Mucosa of descending colon (tissue), 3 donors: ENCODE measurements around the gene CACNA1E. TPM values are rescaled to one million over a fixed set of nuclear protein-coding genes. Genes with fewer than 3 reads are reported as not detected.

Experiments used
- ATAC-seq: fragments of 200-7000 bp; cut with Tn5 transposase; one replicate; pipeline ENCODE4 v1.9.1; 2020; ENCODE audit warnings: mild to moderate bottlenecking, moderate library complexity
- DNase-seq, 3 donors: peaks; one replicate each; pipeline ENCODE4 v3.0.0-alpha.2; 2020
- H3K36me3 ChIP-seq: fragments of 200-600 bp; one replicate; pipeline ENCODE4 v1.8.0; 2021; ENCODE audit warnings: low read depth, mild to moderate bottlenecking
- H3K4me1 ChIP-seq: fragments of 200-600 bp; one replicate; pipeline ENCODE4 v1.8.0; 2021; ENCODE audit warnings: low read depth, mild to moderate bottlenecking
- H3K4me3 ChIP-seq: fragments of 200-600 bp; one replicate; pipeline ENCODE4 v1.8.0; 2021; ENCODE audit warnings: mild to moderate bottlenecking
- H3K9me3 ChIP-seq: fragments of 200-600 bp; one replicate; pipeline ENCODE4 v1.8.0; 2021; ENCODE audit warnings: mild to moderate bottlenecking
- intact Hi-C, 2 donors: fragments of 100-400 bp; cut with DNase I in 1 of 2; cut with micrococcal nuclease in 1 of 2; formaldehyde crosslinking; loops; one replicate each; pipeline versions ENCODE4 v1.11.0 to v1.11.1; 2022; cut with DNase I, micrococcal nuclease
- total RNA-seq, 3 donors: library from RNA; stranded (reverse); fragmentation: NEBNext Ultra II Directional in 2 of 3; extraction: Animal tissue kit (Norgen Biotek cat#: 25700) in 2 of 3; gene quantifications; one replicate each; pipeline versions ENCODE4 v1.2.1 to v1.2.4, GENCODE V29; 2021 to 2023
- TF ChIP-seq, protein P1 (sequence below): fragments of 200-600 bp; IDR thresholded peaks from one replicate; pipeline ENCODE4 v1.8.0; 2022; ENCODE audit warnings: antibody characterized with exemption, mild to moderate bottlenecking
- donor health status: DM: no; HTN: no; CAD: no; lungs with moderate emphysema.
- donor health status: DM: no; HTN: no; CAD: no.
- donor health status: DM: no; HTN: yes; CAD: no.

Gene CACNA1E
- total RNA-seq, 3 donors from 2014 or later, result 0.09 to 1.4 (median 0.22) TPM

DNA sequence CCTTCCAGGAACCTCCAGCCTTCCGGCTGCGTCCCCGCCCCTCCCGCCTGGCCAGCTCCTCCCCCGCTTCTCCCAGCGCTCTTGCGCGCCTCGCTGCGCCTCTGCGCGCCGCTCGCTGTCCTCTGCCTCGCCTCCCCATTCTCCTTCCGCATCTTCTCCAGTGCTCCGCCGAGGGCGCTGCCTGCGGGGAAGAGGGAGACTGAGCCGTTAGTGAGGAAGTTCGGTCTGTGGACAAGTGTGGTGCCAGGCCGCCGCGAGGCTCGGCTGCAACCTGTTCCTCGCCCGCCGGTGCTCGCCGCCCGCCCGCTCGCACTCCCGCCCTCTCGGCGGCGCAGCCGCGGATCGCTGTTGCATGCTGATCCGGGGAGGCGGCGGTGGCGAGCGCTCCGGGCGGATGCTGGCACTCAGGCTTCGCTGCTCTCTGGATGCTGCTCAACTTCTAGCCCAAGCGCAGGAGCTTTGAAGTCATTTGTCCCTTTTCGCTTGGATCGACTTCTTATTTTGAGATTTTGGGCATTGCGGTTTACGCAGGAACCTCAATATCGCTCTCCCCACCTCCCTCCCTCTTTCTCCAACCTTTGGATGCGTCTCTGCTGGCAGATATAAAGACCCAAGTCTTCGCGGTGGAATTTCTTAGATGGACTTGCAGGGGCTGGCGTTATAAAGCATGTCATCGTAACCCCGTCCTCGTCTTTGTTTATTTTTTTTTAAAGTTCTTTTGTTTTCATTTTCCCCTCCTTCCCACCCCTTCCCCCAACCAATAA lies 614 bp upstream of the CACNA1E start:
- TF ChIP-seq, protein P1, sequence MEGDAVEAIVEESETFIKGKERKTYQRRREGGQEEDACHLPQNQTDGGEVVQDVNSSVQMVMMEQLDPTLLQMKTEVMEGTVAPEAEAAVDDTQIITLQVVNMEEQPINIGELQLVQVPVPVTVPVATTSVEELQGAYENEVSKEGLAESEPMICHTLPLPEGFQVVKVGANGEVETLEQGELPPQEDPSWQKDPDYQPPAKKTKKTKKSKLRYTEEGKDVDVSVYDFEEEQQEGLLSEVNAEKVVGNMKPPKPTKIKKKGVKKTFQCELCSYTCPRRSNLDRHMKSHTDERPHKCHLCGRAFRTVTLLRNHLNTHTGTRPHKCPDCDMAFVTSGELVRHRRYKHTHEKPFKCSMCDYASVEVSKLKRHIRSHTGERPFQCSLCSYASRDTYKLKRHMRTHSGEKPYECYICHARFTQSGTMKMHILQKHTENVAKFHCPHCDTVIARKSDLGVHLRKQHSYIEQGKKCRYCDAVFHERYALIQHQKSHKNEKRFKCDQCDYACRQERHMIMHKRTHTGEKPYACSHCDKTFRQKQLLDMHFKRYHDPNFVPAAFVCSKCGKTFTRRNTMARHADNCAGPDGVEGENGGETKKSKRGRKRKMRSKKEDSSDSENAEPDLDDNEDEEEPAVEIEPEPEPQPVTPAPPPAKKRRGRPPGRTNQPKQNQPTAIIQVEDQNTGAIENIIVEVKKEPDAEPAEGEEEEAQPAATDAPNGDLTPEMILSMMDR, result no peak
- intact Hi-C loops, result no loop called here
- Histone ChIP-seq H3K4me3 (no peak overlapping the region), H3K36me3 (no peaks in the 10 kb centered on the region), H3K4me1 (peaks cover 5% of the 10 kb centered on the region), H3K9me3 (no peaks in the 10 kb centered on the region)
- peak; percentile 76 for ATAC-seq
- DNase-seq, result peak; percentile 51 to 68 (median 65)

DNA sequence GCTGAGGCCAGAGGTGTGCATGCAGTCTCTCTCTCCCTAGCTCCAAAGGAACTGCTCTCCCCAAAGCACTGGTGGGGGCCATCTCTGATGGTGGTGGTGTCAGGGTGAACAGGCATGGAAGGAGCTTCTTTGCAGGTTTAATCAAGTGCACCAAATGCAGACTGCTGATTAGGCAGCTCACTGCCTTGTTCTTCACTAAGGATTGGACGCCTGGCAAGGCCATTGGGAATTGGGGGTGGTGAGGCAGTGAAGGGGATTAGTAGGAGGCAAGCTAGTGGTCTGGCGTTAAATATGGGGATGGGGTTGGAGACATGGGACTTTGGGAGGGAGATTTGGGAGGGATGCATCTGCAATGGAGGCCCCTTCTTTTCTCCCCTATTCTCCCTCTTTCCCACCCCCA lies 1.5 kb downstream of the CACNA1E start:
- Histone ChIP-seq H3K9me3 (no peaks in the 10 kb centered on the region), H3K4me1 (peaks cover 5% of the 10 kb centered on the region), H3K36me3 (no peaks in the 10 kb centered on the region), H3K4me3 (no peak overlapping the region)
- no peak for ATAC-seq
- TF ChIP-seq, protein P1, result no peak
- no peak for DNase-seq
- intact Hi-C loops, result no loop called here

DNA sequence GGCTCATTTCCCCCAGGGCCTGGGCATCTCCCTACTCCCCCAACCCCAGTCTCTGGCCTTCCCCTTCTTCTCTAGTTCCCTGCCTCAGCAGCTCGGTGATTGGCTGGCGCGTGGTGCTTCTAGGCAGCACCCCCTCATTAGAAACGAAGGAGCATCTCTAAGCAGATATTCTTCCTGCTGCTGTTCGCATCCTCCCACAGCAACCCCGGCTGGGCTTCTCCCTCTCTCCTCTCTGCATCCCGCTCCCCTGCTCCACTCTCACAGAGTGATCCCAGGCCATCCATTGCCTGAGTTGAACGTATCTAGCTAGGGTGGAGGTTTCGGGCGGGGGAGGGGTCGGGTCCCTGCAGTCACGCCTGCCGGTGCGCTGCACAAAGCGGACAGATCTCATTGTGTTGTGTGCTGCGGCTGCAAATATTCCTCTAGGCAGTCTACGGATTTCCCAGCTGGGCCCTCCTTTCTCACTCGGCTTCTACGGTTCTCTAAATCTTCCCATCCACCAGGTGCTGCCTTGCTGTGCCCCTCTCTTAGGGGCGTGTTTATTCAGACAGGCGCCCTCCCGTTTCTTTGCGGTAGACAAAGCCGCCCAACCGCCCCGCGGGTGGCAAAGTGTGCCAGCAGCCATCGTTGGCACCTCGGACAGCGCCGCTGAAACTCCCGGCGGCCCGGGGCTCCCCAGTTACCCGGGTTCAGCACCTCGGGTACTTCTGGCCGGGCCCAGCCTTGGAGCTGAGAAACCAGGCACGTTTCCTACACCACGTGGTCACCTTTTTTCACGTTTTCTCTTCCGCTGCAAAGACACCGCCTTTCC lies 2.2 kb downstream of the CACNA1E start:
- peak; percentile 8 for ATAC-seq
- Histone ChIP-seq H3K4me3 (no peak overlapping the region), H3K36me3 (no peaks in the 10 kb centered on the region), H3K4me1 (peaks cover 5% of the 10 kb centered on the region), H3K9me3 (no peaks in the 10 kb centered on the region)
- peak in 1 of 3 donors; percentile 29 for DNase-seq
- TF ChIP-seq, protein P1, result no peak
- intact Hi-C loops, result no loop called here

DNA sequence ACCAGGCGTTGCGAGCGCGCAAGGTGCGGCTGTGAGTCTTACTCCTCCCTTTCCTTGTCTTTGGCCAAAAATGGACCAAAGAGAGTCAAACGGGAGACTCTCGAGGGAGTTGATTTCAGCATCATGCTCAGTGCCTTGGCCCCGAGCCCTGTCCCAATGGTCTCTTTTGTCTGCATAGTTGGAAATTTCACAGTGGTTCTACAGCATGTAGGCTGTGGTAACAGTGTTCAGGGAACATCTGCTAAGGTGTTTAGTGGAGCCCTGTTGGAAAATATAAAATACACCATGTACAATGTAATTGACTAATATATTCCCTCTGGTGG lies 2.7 kb downstream of the CACNA1E start:
- ATAC-seq (no peak), DNase-seq (no peak)
- TF ChIP-seq, protein P1, result no peak
- intact Hi-C loops, result no loop called here
- Histone ChIP-seq H3K4me1 (peaks cover 5% of the 10 kb centered on the region), H3K9me3 (no peaks in the 10 kb centered on the region), H3K4me3 (no peak overlapping the region), H3K36me3 (no peaks in the 10 kb centered on the region)

DNA sequence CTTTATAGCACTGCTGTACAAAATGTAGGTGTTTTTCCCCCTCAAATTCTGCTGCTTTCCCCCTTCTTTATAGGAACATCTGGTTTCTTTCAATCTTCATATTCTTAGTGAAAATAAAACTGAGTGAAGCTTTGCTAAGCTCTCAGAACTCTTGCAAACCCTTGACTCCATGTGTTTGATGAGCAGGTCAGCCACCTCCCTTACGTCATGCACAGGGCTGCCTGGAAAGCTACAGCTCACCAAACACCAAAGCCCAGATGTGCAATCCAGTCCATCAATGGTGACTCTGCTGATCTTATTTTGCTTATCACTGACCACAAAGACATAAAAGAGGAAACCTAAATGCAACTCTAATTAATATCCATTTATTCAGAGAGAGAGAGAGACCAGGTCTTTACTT lies 5.5 kb downstream of the CACNA1E start:
- DNase-seq (no peak), ATAC-seq (no peak)
- TF ChIP-seq, protein P1, result no peak
- no peaks in the 10 kb centered on the region for H3K9me3 ChIP-seq
- H3K4me1 ChIP-seq, result no peaks in the 10 kb centered on the region
- intact Hi-C loops, result no loop called here
- no peak overlapping the region for H3K4me3 ChIP-seq
- no peaks in the 10 kb centered on the region for H3K36me3 ChIP-seq
